ENCODE results near the gene SOWAHA.

SOWAHA gene

GRCh38 chr5:132812781-132813598 lies at the start of gene SOWAHA:
SOWAHA (plus strand) TSS chr5:132813302; CDS start chr5:132813622, 320 bp downstream.
- TF ChIP-seq, protein P1, sequence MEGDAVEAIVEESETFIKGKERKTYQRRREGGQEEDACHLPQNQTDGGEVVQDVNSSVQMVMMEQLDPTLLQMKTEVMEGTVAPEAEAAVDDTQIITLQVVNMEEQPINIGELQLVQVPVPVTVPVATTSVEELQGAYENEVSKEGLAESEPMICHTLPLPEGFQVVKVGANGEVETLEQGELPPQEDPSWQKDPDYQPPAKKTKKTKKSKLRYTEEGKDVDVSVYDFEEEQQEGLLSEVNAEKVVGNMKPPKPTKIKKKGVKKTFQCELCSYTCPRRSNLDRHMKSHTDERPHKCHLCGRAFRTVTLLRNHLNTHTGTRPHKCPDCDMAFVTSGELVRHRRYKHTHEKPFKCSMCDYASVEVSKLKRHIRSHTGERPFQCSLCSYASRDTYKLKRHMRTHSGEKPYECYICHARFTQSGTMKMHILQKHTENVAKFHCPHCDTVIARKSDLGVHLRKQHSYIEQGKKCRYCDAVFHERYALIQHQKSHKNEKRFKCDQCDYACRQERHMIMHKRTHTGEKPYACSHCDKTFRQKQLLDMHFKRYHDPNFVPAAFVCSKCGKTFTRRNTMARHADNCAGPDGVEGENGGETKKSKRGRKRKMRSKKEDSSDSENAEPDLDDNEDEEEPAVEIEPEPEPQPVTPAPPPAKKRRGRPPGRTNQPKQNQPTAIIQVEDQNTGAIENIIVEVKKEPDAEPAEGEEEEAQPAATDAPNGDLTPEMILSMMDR (IDR thresholded peaks at IDR 0.05): no peak

- TF ChIP-seq, protein P1 (IDR thresholded peaks at IDR 0.05): no peak
Observed at GRCh38 chr5:132764051-132764450, 49.1 kb upstream of the SOWAHA start.

GRCh38 chr5:132764671-132765238 lies 48.3 kb upstream of the SOWAHA start:
- TF ChIP-seq, protein P1 (IDR thresholded peaks at IDR 0.05): no peak

DNA sequence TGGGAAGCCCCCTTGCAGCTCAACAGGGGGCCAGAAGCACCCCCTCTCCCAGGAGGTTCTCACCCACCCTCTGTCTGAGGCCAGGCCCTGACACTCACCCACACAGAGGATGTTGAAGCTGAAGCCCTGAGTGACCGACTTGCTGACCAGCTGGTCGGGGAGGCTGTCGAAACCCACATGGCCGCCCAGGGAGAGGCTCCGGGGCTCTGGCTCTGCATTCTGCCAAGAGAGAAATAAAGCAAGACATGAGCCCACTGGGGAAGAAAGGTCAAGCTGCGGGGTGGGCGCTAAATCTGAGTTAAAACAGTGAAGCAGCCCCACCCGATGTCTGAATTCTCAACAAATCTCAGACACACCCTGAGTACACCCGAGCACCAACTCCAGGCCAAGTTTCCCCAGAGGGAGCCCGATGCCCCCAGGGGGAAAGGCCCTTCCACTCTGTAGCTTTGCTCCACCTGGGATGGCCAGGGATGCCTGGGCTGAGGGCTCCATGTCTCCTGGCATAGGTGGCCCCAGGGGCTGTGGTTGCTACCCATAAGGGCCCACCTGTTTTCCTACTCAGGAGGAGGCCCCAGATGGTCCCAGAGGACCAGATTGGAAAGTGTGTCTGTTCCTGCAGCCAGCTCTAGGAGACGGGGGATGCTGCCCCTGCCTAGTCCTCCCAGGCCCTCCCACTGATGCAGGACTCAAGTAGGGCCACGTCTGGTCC lies 47.6 kb upstream of the SOWAHA start:
- TF ChIP-seq, protein P1 (IDR thresholded peaks at IDR 0.05): no peak

GRCh38 chr5:132766020-132766805 lies 46.9 kb upstream of the SOWAHA start:
- TF ChIP-seq, protein P1 (IDR thresholded peaks at IDR 0.05): no peak

DNA sequence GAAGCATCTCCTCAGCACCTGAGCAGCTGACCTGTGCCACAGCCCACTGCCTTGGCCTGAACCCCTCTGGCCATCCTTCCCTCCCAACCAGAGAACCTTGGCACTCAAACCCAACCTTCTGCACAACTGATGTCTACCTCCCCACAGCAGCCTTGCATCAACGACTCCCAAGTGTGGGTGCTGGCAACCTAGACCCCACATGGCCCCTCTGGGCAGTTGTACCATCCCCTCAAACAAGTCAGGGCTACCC lies 46.4 kb upstream of the SOWAHA start:
- TF ChIP-seq, protein P1 (IDR thresholded peaks at IDR 0.05): no peak

GRCh38 chr5:132767150-132767549 lies 46.0 kb upstream of the SOWAHA start:
- TF ChIP-seq, protein P1 (IDR thresholded peaks at IDR 0.05): no peak
